WTC11 (cell line): ENCODE results near the gene SMARCD1. TPM values are rescaled to one million over a fixed set of nuclear protein-coding genes. Genes with fewer than 3 reads are reported as not detected.

Source experiments
- ATAC-seq: fragments of 200-7000 bp; cut with Tn5 transposase; 2 replicates; pipeline ENCODE4 v1.10.0; 2021; ENCODE audit warnings: mild to moderate bottlenecking, moderate library complexity
- CTCF ChIA-PET: fragments of 300-600 bp; sonication (Branson Sonifier 250); formaldehyde crosslinking; loops from one replicate; lab custom pipeline; 2021; ENCODE audit warnings: antibody characterized with exemption; lab: Charles Lee
- POLR2A ChIA-PET: fragments of 350-600 bp; sonication (Branson Sonifier 250); formaldehyde crosslinking; loops from one replicate; lab custom pipeline; 2021; ENCODE audit warnings: antibody characterized with exemption; lab: Charles Lee
- DNase-seq: peaks from one replicate; pipeline ENCODE4 v3.0.0; 2021; ENCODE audit warnings: low spot score
- H3K27ac Mint-ChIP-seq: 2 replicates; pipeline ENCODE4 v1.8.0; 2021; ENCODE audit warnings: mixed read lengths
- H3K27me3 Mint-ChIP-seq: 2 replicates; pipeline ENCODE4 v1.8.0; 2021; ENCODE audit warnings: low read depth, mild to moderate bottlenecking, moderate library complexity, mixed read lengths
- H3K36me3 Mint-ChIP-seq: 2 replicates; pipeline ENCODE4 v1.8.0; 2021; ENCODE audit warnings: mixed read lengths
- H3K4me1 Mint-ChIP-seq: 2 replicates; pipeline ENCODE4 v1.8.0; 2022; ENCODE audit warnings: mixed read lengths
- H3K4me3 Mint-ChIP-seq: 2 replicates; pipeline ENCODE4 v1.8.0; 2021; ENCODE audit warnings: mild to moderate bottlenecking, moderate library complexity, mixed read lengths
- H3K9me3 Mint-ChIP-seq: 2 replicates; pipeline ENCODE4 v1.8.0; 2021; ENCODE audit warnings: mixed read lengths
- AR ChIP-seq: fragments of 250-450 bp; sonication (Bioruptor Pico); IDR thresholded peaks from 2 replicates; pipeline ENCODE4 v1.9.0; 2021; ENCODE audit warnings: mild to moderate bottlenecking
- ATF6 ChIP-seq: sonication (generic); formaldehyde crosslinking; IDR thresholded peaks from 2 replicates; pipeline ENCODE4 v1.8.1; 2023; ENCODE audit warnings: mild to moderate bottlenecking, missing genetic modification reagents
- CBFB ChIP-seq: sonication (generic); formaldehyde crosslinking; IDR thresholded peaks from 2 replicates; pipeline ENCODE4 v1.8.1; 2022; ENCODE audit warnings: mild to moderate bottlenecking, low read depth, missing genetic modification reagents
- E2F4 ChIP-seq: sonication (generic); formaldehyde crosslinking; IDR thresholded peaks from 2 replicates; pipeline ENCODE4 v1.8.1; 2022; ENCODE audit warnings: low read depth, mild to moderate bottlenecking, moderate library complexity, missing genetic modification reagents, borderline replicate concordance
- GABPB1 ChIP-seq: sonication (generic); formaldehyde crosslinking; IDR thresholded peaks from 2 replicates; pipeline ENCODE4 v1.8.1; 2023; ENCODE audit warnings: mild to moderate bottlenecking, missing genetic modification reagents
- GRHL2 ChIP-seq: fragments of 250-450 bp; sonication (Bioruptor Pico); IDR thresholded peaks from 2 replicates; pipeline ENCODE4 v1.8.0; 2022; ENCODE audit warnings: mild to moderate bottlenecking, moderate library complexity; ENCODE audit not compliant: insufficient replicate concordance, severe bottlenecking
- JUN ChIP-seq: sonication (generic); formaldehyde crosslinking; IDR thresholded peaks from 2 replicates; pipeline ENCODE4 v1.8.0; 2023; ENCODE audit warnings: mild to moderate bottlenecking, missing genetic modification reagents
- NFE2L1 ChIP-seq: sonication (generic); formaldehyde crosslinking; IDR thresholded peaks from 2 replicates; pipeline ENCODE4 v1.8.1; 2023; ENCODE audit warnings: missing genetic modification reagents
- RELA ChIP-seq: sonication (generic); formaldehyde crosslinking; IDR thresholded peaks from 2 replicates; pipeline ENCODE4 v1.8.1; 2022; ENCODE audit warnings: missing genetic modification reagents, mild to moderate bottlenecking, borderline replicate concordance
- TEAD1 ChIP-seq: sonication (generic); formaldehyde crosslinking; IDR thresholded peaks from 2 replicates; pipeline ENCODE4 v1.8.0; 2022; ENCODE audit warnings: mild to moderate bottlenecking, missing genetic modification reagents
- USF2 ChIP-seq: sonication (generic); formaldehyde crosslinking; IDR thresholded peaks from 2 replicates; pipeline ENCODE4 v1.8.1; 2023; ENCODE audit warnings: mild to moderate bottlenecking, missing genetic modification reagents, moderate library complexity
- ZNF121 ChIP-seq: sonication (generic); formaldehyde crosslinking; IDR thresholded peaks from 2 replicates; pipeline ENCODE4 v1.8.0; 2023; ENCODE audit warnings: missing genetic modification reagents
- ZNF138 ChIP-seq: sonication (generic); formaldehyde crosslinking; conservative IDR thresholded peaks from 2 replicates; pipeline ENCODE4 v1.8.1; 2022; ENCODE audit warnings: mild to moderate bottlenecking, moderate library complexity, missing genetic modification reagents
- ZNF232 ChIP-seq: sonication (generic); formaldehyde crosslinking; IDR thresholded peaks from 2 replicates; pipeline ENCODE4 v1.8.0; 2022; ENCODE audit warnings: mild to moderate bottlenecking, missing genetic modification reagents
- ZNF281 ChIP-seq: sonication (generic); formaldehyde crosslinking; IDR thresholded peaks from 2 replicates; pipeline ENCODE4 v1.8.0; 2023; ENCODE audit warnings: mild to moderate bottlenecking, missing genetic modification reagents
- ZNF425 ChIP-seq: fragments of 250-450 bp; sonication (Bioruptor Pico); conservative IDR thresholded peaks from 2 replicates; pipeline ENCODE4 v1.9.0; 2021; ENCODE audit warnings: mild to moderate bottlenecking
- ZNF532 ChIP-seq: fragments of 250-450 bp; sonication (Bioruptor Pico); IDR thresholded peaks from 2 replicates; pipeline ENCODE4 v1.9.0; 2021; ENCODE audit warnings: mild to moderate bottlenecking, borderline replicate concordance
- total RNA-seq: library from RNA; stranded (reverse); gene quantifications from 3 replicates; pipeline ENCODE4 v1.2.3, GENCODE V29; 2021

The SMARCD1 gene
- total RNA-seq, 1 experiment from 2014 or later: 165 TPM

- TF ChIP-seq ZNF532: no peak
- no peak for TF ChIP-seq ZNF281 (CRISPR knock-in tag)
- no peak for TF ChIP-seq USF2 (CRISPR knock-in tag)
- TF ChIP-seq JUN (CRISPR knock-in tag): no peak
- no peak for TF ChIP-seq AR (CRISPR knock-in tag)
These were observed 26.3 kb upstream of the SMARCD1 start (continued) for GRCh38 chr12:50058743-50059312.

GRCh38 chr12:50059440-50060119, 25.6 kb upstream of the SMARCD1 start:
- POLR2A ChIA-PET: no interaction called here
- no peaks in the 10 kb centered on the region for H3K9me3 Mint-ChIP-seq
- CTCF ChIA-PET: interaction anchor here (0.6 to 5.3 kb wide), 10 partner anchors 9 to 281 kb away, joined by 3 to 39 read pairs (median 6); no protein-coding TSS in a partner anchor
- DNase-seq (no peak), ATAC-seq (no peak)
- H3K27ac Mint-ChIP-seq: no peak overlapping the region
- H3K27me3 Mint-ChIP-seq: peaks cover 65% of the 10 kb centered on the region
- H3K4me1 Mint-ChIP-seq: peaks cover 17% of the 10 kb centered on the region
- no peaks in the 10 kb centered on the region for H3K36me3 Mint-ChIP-seq
- H3K4me3 Mint-ChIP-seq: no peak overlapping the region
- TF ChIP-seq JUN (CRISPR knock-in tag) (no peak), ATF6 (CRISPR knock-in tag) (no peak), ZNF121 (no peak), CBFB (CRISPR knock-in tag) (no peak), NFE2L1 (CRISPR knock-in tag) (no peak), ZNF232 (CRISPR knock-in tag) (no peak), E2F4 (CRISPR knock-in tag) (no peak), ZNF138 (CRISPR knock-in tag) (no peak), GRHL2 (CRISPR knock-in tag) (no peak), RELA (CRISPR knock-in tag) (no peak), GABPB1 (no peak), TEAD1 (CRISPR knock-in tag) (no peak), ZNF425 (CRISPR knock-in tag) (no peak)
